H1 (cell line): ENCODE results near the gene DENND2D. TPM values are rescaled to one million over a fixed set of nuclear protein-coding genes. Genes with fewer than 3 reads are reported as not detected.

Source experiments
- CTCF ChIA-PET: fragments of 300-600 bp; sonication (Branson Sonifier 250); formaldehyde crosslinking; loops from one replicate; lab custom pipeline; 2021; ENCODE audit not compliant: partially characterized antibody; lab: Charles Lee
- POLR2A ChIA-PET: fragments of 300-600 bp; sonication (Branson Sonifier 250); formaldehyde crosslinking; loops from one replicate; lab custom pipeline; 2021; ENCODE audit warnings: inconsistent platforms; ENCODE audit not compliant: partially characterized antibody; lab: Charles Lee
- DNase-seq, 2 experiments: peaks; one replicate each; pipeline versions ENCODE4 v3.0.0 to v3.0.0-alpha.2; 2010 to 2022; ENCODE audit warnings: low spot score in 2 of 2, low read depth in 1 of 2, mixed read lengths in 1 of 2
- FAIRE-seq: peaks from 2 replicates; lab custom pipeline; 2011; peaks lifted over from hg19 to GRCh38; lab: Jason Lieb, UNC
- H2AFZ ChIP-seq: 2 replicates; pipeline ENCODE4 v1.8.1; 2012; ENCODE audit warnings: low read length, inconsistent platforms
- H2AK5ac ChIP-seq: 2 replicates; pipeline ENCODE4 v1.6.1; 2013; ENCODE audit warnings: low read depth, low read length
- H2BK120ac ChIP-seq: replicated peaks from 2 replicates; pipeline ENCODE3; 2013; ENCODE audit warnings: low read depth, low read length, inconsistent platforms
- H2BK12ac ChIP-seq: 2 replicates; pipeline ENCODE4 v1.6.1; 2013; ENCODE audit warnings: low read depth, low read length
- H2BK15ac ChIP-seq: 2 replicates; pipeline ENCODE4 v1.6.1; 2013; ENCODE audit warnings: low read length
- H2BK20ac ChIP-seq: 2 replicates; pipeline ENCODE4 v1.6.1; 2013; ENCODE audit warnings: low read length
- H2BK5ac ChIP-seq: 2 replicates; pipeline ENCODE4 v1.6.1; 2013; ENCODE audit warnings: low read depth, low read length
- H3K14ac ChIP-seq: 2 replicates; pipeline ENCODE4 v1.6.1; 2013; ENCODE audit warnings: inconsistent platforms; ENCODE audit not compliant: insufficient read length
- H3K18ac ChIP-seq: 2 replicates; pipeline ENCODE4 v1.6.1; 2013; ENCODE audit warnings: low read length; ENCODE audit errors: extremely low read depth
- H3K23ac ChIP-seq: 2 replicates; pipeline ENCODE4 v1.6.1; 2013; ENCODE audit warnings: inconsistent platforms; ENCODE audit not compliant: insufficient read length
- H3K23me2 ChIP-seq: 2 replicates; pipeline ENCODE4 v1.6.1; 2013; ENCODE audit warnings: low read depth, low read length
- H3K27ac ChIP-seq: 2 replicates; pipeline ENCODE4 v1.6.1; 2011; ENCODE audit warnings: low read depth, low read length, inconsistent platforms
- H3K27me3 ChIP-seq, 4 experiments: replicated peaks in 1 of 4; 1 replicate in 1 of 4; 2 replicates in 3 of 4; pipeline versions ENCODE4 v1.6.1 to v1.8.1; 2011 to 2013; ENCODE audit warnings: low read length in 3 of 4, mild to moderate bottlenecking in 3 of 4, inconsistent platforms in 2 of 4, mixed read lengths in 2 of 4, moderate library complexity in 1 of 4; ENCODE audit not compliant: control insufficient read depth in 3 of 4, insufficient read depth in 3 of 4; ENCODE audit errors: extremely low read depth in 1 of 4
- H3K36me3 ChIP-seq, 4 experiments: 2 replicates each; pipeline versions ENCODE4 v1.6.1 to v1.8.1; 2011 to 2013; ENCODE audit warnings: mild to moderate bottlenecking in 4 of 4, low read length in 3 of 4, moderate library complexity in 2 of 4, control low read depth in 1 of 4, inconsistent platforms in 1 of 4; ENCODE audit not compliant: insufficient read depth in 4 of 4, control insufficient read depth in 2 of 4
- H3K4ac ChIP-seq: replicated peaks from 2 replicates; pipeline ENCODE3; 2013; ENCODE audit warnings: low read length, low read depth, mixed read lengths, inconsistent platforms; ENCODE audit not compliant: insufficient read length
- H3K4me1 ChIP-seq, 4 experiments: replicated peaks in 1 of 4; 1 replicate in 1 of 4; 2 replicates in 3 of 4; pipeline versions ENCODE4 v1.6.1 to v1.8.1; 2011 to 2013; ENCODE audit warnings: low read length in 3 of 4, inconsistent platforms in 2 of 4, mixed read lengths in 1 of 4; ENCODE audit not compliant: insufficient read depth in 4 of 4, control insufficient read depth in 3 of 4
- H3K4me2 ChIP-seq, 2 experiments: 2 replicates each; pipeline versions ENCODE4 v1.6.1 to v1.8.1; 2011 to 2013; ENCODE audit warnings: low read depth in 2 of 2, low read length in 2 of 2, control low read depth in 1 of 2, inconsistent platforms in 1 of 2, mild to moderate bottlenecking in 1 of 2; ENCODE audit not compliant: insufficient read depth in 1 of 2
- H3K4me3 ChIP-seq, 4 experiments: fragments of 200-600, 300-600 bp in 1 of 4; sonication (generic), shearing (Covaris generic), sonication (Bioruptor Twin) in 1 of 4; 2 replicates each; pipeline versions ENCODE4 v1.5.1 to v1.8.1; 2011 to 2016; ENCODE audit warnings: low read length in 4 of 4, low read depth in 3 of 4, control low read depth in 2 of 4, inconsistent platforms in 2 of 4, mild to moderate bottlenecking in 2 of 4, mixed read lengths in 1 of 4, moderate library complexity in 1 of 4; ENCODE audit not compliant: insufficient read depth in 2 of 4; ENCODE audit errors: extremely low read depth in 1 of 4
- H3K56ac ChIP-seq: replicated peaks from 2 replicates; pipeline ENCODE3; 2013; ENCODE audit warnings: low read depth, mild to moderate bottlenecking, mixed read lengths, low read length, inconsistent platforms; ENCODE audit not compliant: insufficient read length
- H3K79me1 ChIP-seq: 2 replicates; pipeline ENCODE4 v1.6.1; 2013; ENCODE audit warnings: low read depth, low read length, control low read depth
- H3K79me2 ChIP-seq, 2 experiments: 2 replicates each; pipeline versions ENCODE4 v1.6.1 to v1.8.1; 2012 to 2013; ENCODE audit warnings: low read length in 2 of 2, mild to moderate bottlenecking in 2 of 2, inconsistent platforms in 1 of 2; ENCODE audit not compliant: insufficient read depth in 2 of 2, control insufficient read depth in 1 of 2
- H3K9ac ChIP-seq, 4 experiments: replicated peaks in 1 of 4; 1 replicate in 1 of 4; 2 replicates in 3 of 4; pipeline versions ENCODE4 v1.6.1 to v1.8.1; 2011 to 2013; ENCODE audit warnings: low read depth in 3 of 4, low read length in 3 of 4, control low read depth in 2 of 4, mild to moderate bottlenecking in 2 of 4, moderate library complexity in 2 of 4, inconsistent platforms in 1 of 4; ENCODE audit errors: extremely low read depth in 1 of 4
- H3K9me3 ChIP-seq, 2 experiments: 2 replicates each; pipeline versions ENCODE4 v1.6.1 to v1.8.1; 2012 to 2013; ENCODE audit warnings: mild to moderate bottlenecking in 2 of 2, moderate library complexity in 2 of 2, control low read depth in 1 of 2, inconsistent platforms in 1 of 2, low read depth in 1 of 2, low read length in 1 of 2, mixed read lengths in 1 of 2; ENCODE audit not compliant: insufficient read depth in 2 of 2
- H4K20me1 ChIP-seq, 2 experiments: replicated peaks in 1 of 2; 2 replicates each; pipeline versions ENCODE3 to v1.8.1; 2011 to 2013; ENCODE audit warnings: inconsistent platforms in 2 of 2, low read length in 2 of 2, mild to moderate bottlenecking in 1 of 2; ENCODE audit not compliant: insufficient read depth in 2 of 2, control insufficient read depth in 1 of 2
- H4K5ac ChIP-seq: 2 replicates; pipeline ENCODE4 v1.6.1; 2013; ENCODE audit warnings: low read length, low read depth, mixed read lengths, inconsistent platforms; ENCODE audit not compliant: insufficient read length
- H4K8ac ChIP-seq: 2 replicates; pipeline ENCODE4 v1.8.0; 2013; ENCODE audit warnings: mild to moderate bottlenecking, moderate library complexity, low read length, inconsistent platforms; ENCODE audit not compliant: insufficient read depth; ENCODE audit errors: extremely low read depth
- H4K91ac ChIP-seq: replicated peaks from 2 replicates; pipeline ENCODE3; 2013; ENCODE audit warnings: low read length, mixed read lengths, inconsistent platforms; ENCODE audit not compliant: insufficient read length
- EGR1 ChIP-seq: IDR thresholded peaks from 2 replicates; pipeline ENCODE4 v1.6.1; 2011; ENCODE audit warnings: low read depth, low read length, borderline replicate concordance
- POLR2AphosphoS5 ChIP-seq: IDR thresholded peaks from 2 replicates; pipeline ENCODE4 v1.6.1; 2011; ENCODE audit warnings: low read depth, low read length
- RXRA ChIP-seq: IDR thresholded peaks from 2 replicates; pipeline ENCODE4 v1.6.1; 2011; ENCODE audit warnings: low read depth, mild to moderate bottlenecking, low read length, moderate library complexity; ENCODE audit not compliant: insufficient read depth
- USF2 ChIP-seq: IDR thresholded peaks from 2 replicates; pipeline ENCODE4 v1.6.1; 2011; ENCODE audit warnings: low read length, improper control_type of control experiment
- WGBS, 2 experiments: shearing (Covaris generic) in 1 of 2; methylation state at CpG; one replicate each; pipeline versions ENCODE4 v1.1.6 to v1.1.7; 2013 to 2015; ENCODE audit warnings: low lambda C conversion rate in 2 of 2, mixed read lengths in 2 of 2, inconsistent platforms in 1 of 2, low coverage in 1 of 2, missing lambda C conversion rate in 1 of 2; ENCODE audit not compliant: insufficient replicate concordance in 2 of 2, insufficient coverage in 1 of 2, insufficient read length in 1 of 2; ENCODE audit errors: extremely low coverage in 1 of 2, missing lambda C conversion rate in 1 of 2; 5-methylcytosine and 5-hydroxymethylcytosine counted together
- polyA plus RNA-seq, 7 experiments: library from polyadenylated mRNA; depleted of rRNA in 3 of 7; stranded (reverse) in 5 of 7; unstranded in 2 of 7; fragments of >200 nt in 5 of 7; fragments of 200-250 nt in 2 of 7; gene quantifications; 1 replicate in 5 of 7; 2 replicates in 1 of 7; 4 replicates in 1 of 7; pipeline versions ENCODE4 v1.2.1 to v1.2.3, GENCODE V29; 2011 to 2013; ENCODE audit warnings: missing spikeins in 2 of 7, mixed read lengths in 2 of 7
- total RNA-seq: library from RNA; stranded (reverse); fragmentation: NEBNext Ultra II Directional; extraction: Animal tissue kit (Norgen Biotek cat#: 25700); gene quantifications from 2 replicates; pipeline ENCODE4 v1.2.1, GENCODE V29; 2021

Gene DENND2D
- total and polyA plus RNA-seq, 2 of the 8 experiments (the other 6 are each of a cell fraction or from before 2014, with no cell fraction given), result 0.58 to 1.6 TPM

- Histone ChIP-seq H3K4me3 (no peak overlapping the region), H3K4me2 (no peak overlapping the region), H3K36me3 (no peaks in the 10 kb centered on the region), H3K4ac (no peak overlapping the region), H2BK20ac (no peak overlapping the region), H2BK120ac (no peak overlapping the region), H3K14ac (no peak overlapping the region), H4K5ac (no peak overlapping the region), H3K23ac (no peak overlapping the region), H4K91ac (no peak overlapping the region), H3K9me3 (no peaks in the 10 kb centered on the region), H2AK5ac (no peak overlapping the region), H4K8ac (no peak overlapping the region), H3K18ac (no peak overlapping the region), H2BK15ac (no peak overlapping the region), H2BK12ac (no peak overlapping the region), H3K56ac (no peak overlapping the region), H3K79me2 (no peaks in the 10 kb centered on the region), H2AFZ (no peak overlapping the region), H4K20me1 (no peaks in the 10 kb centered on the region), H3K27ac (no peak overlapping the region), H3K4me1 (peaks cover 0 to 2% (median 1%) of the 10 kb centered on the region in 4 experiments; a peak in 2 of 7 replicates), H3K23me2 (no peaks in the 10 kb centered on the region), H3K27me3 (peaks cover 4 to 15% (median 14%) of the 10 kb centered on the region in 4 experiments; a peak in 6 of 7 replicates), H2BK5ac (no peak overlapping the region), H3K9ac (no peak overlapping the region), H3K79me1 (no peaks in the 10 kb centered on the region)
- TF ChIP-seq EGR1, result no peak
- TF ChIP-seq RXRA, result no peak
- TF ChIP-seq USF2, result no peak
- no peak for TF ChIP-seq POLR2AphosphoS5
- DNase-seq, result no peak
- CTCF ChIA-PET, result interaction anchor here (0.7 to 6.4 kb wide), 16 partner anchors 8 to 218 kb away, joined by 3 to 50 read pairs (median 6); partner anchors contain the start of gene CHI3L2
- POLR2A ChIA-PET, result no interaction called here
- 83% methylated on average over 3 of the region's 3 CpGs; no CpG with 5 or more reads in 1 of the 2 experiments for WGBS, 2 experiments
- no peak for FAIRE-seq
These were observed 1.1 kb downstream of the DENND2D start for GRCh38 chr1:111199329-111199728.
